Endodermal cell (in vitro differentiated cells): Measurements from ENCODE around the gene THY1. TPM values are rescaled to one million over a fixed set of nuclear protein-coding genes. Genes with fewer than 3 reads are reported as not detected.

ENCODE experiments used
- DNase-seq: peaks from one replicate; pipeline ENCODE4 v3.0.0-alpha.2; 2017
- H3K27ac ChIP-seq: 2 replicates; pipeline ENCODE4 v1.5.1; 2013; ENCODE audit warnings: mild to moderate bottlenecking, low read depth, low read length, moderate library complexity
- H3K27me3 ChIP-seq: 2 replicates; pipeline ENCODE4 v1.6.1; 2013; ENCODE audit warnings: mild to moderate bottlenecking, low read length, moderate library complexity; ENCODE audit not compliant: insufficient read depth, control insufficient read depth, poor library complexity, severe bottlenecking
- H3K36me3 ChIP-seq: 2 replicates; pipeline ENCODE4 v1.7.0; 2013; ENCODE audit warnings: mild to moderate bottlenecking, low read length, moderate library complexity; ENCODE audit not compliant: control insufficient read depth, insufficient read depth
- H3K4me1 ChIP-seq: one replicate; pipeline ENCODE4 v1.7.0; 2013; ENCODE audit warnings: low read length; ENCODE audit not compliant: control insufficient read depth, insufficient read depth
- H3K4me3 ChIP-seq: 2 replicates; pipeline ENCODE4 v1.5.1; 2013; ENCODE audit warnings: mild to moderate bottlenecking, low read length, moderate library complexity
- H3K9ac ChIP-seq: 2 replicates; pipeline ENCODE4 v1.6.1; 2013; ENCODE audit warnings: mild to moderate bottlenecking, low read length, moderate library complexity; ENCODE audit not compliant: poor library complexity, severe bottlenecking; ENCODE audit errors: extremely low read depth
- H3K9me3 ChIP-seq: 2 replicates; pipeline ENCODE4 v1.6.1; 2013; ENCODE audit warnings: mild to moderate bottlenecking, low read length, moderate library complexity; ENCODE audit not compliant: control insufficient read depth
- H3K27ac Mint-ChIP-seq: 2 replicates; pipeline ENCODE4 v1.8.0; 2020; ENCODE audit warnings: mixed read lengths
- H3K27me3 Mint-ChIP-seq: 2 replicates; pipeline ENCODE4 v1.8.0; 2021; ENCODE audit warnings: mild to moderate bottlenecking, mixed read lengths; ENCODE audit not compliant: insufficient read depth
- H3K36me3 Mint-ChIP-seq: 2 replicates; pipeline ENCODE4 v1.8.0; 2020; ENCODE audit warnings: low read depth, mixed read lengths
- H3K4me1 Mint-ChIP-seq: 2 replicates; pipeline ENCODE4 v1.8.0; 2020; ENCODE audit warnings: mixed read lengths
- H3K4me3 Mint-ChIP-seq: 2 replicates; pipeline ENCODE4 v1.8.0; 2020; ENCODE audit warnings: mild to moderate bottlenecking, moderate library complexity, mixed read lengths
- H3K9me3 Mint-ChIP-seq: 2 replicates; pipeline ENCODE4 v1.8.0; 2020; ENCODE audit warnings: mild to moderate bottlenecking, mixed read lengths
- CTCF ChIP-seq: fragments of 200-600 bp; sonication (generic); conservative IDR thresholded peaks from 2 replicates; pipeline ENCODE4 v1.5.0; 2021; ENCODE audit warnings: antibody characterized with exemption, mild to moderate bottlenecking
- WGBS, 2 experiments: methylation state at CpG; one replicate each; pipeline versions ENCODE4 v1.1.5 to v1.1.7; 2013; ENCODE audit warnings: missing lambda C conversion rate in 2 of 2, mixed read lengths in 1 of 2; ENCODE audit not compliant: insufficient coverage in 1 of 2, insufficient read length in 1 of 2; 5-methylcytosine and 5-hydroxymethylcytosine counted together
- total RNA-seq, 2 donors: library from RNA; stranded (reverse); fragmentation: NEBNext Ultra II Directional in 1 of 2; extraction: Animal tissue kit (Norgen Biotek cat#: 25700) in 1 of 2; gene quantifications; 2 replicates in 1 of 2; 3 replicates in 1 of 2; pipeline ENCODE4 v1.2.1, GENCODE V29; 2021

The THY1 gene
- total RNA-seq, 2 donors from 2014 or later: 19.3 to 36.1 TPM

- no peak for TF ChIP-seq CTCF
- Histone ChIP-seq H3K27ac (no peak overlapping the region), H3K27me3 (no peaks in the 10 kb centered on the region), H3K9me3 (peaks cover 24% of the 10 kb centered on the region), H3K36me3 (no peaks in the 10 kb centered on the region), H3K4me3 (no peak overlapping the region), H3K4me1 (no peaks in the 10 kb centered on the region), H3K9ac (no peak overlapping the region)
- H3K36me3 Mint-ChIP-seq: peaks cover 7% of the 10 kb centered on the region
- H3K4me1 Mint-ChIP-seq: no peaks in the 10 kb centered on the region
- no peak overlapping the region for H3K4me3 Mint-ChIP-seq
- peaks cover 17% of the 10 kb centered on the region for H3K9me3 Mint-ChIP-seq
- no peak overlapping the region for H3K27ac Mint-ChIP-seq
- 90 to 100% methylated on average over 1 of the region's 1 CpG for WGBS, 2 experiments
- DNase-seq: no peak
- H3K27me3 Mint-ChIP-seq: peaks cover 7% of the 10 kb centered on the region
Observed at GRCh38 chr11:119396835-119397234, 26.1 kb downstream of the THY1 start.

- no peak for TF ChIP-seq CTCF
- Histone ChIP-seq H3K4me3 (no peak overlapping the region), H3K9me3 (no peaks in the 10 kb centered on the region), H3K27ac (no peak overlapping the region), H3K9ac (no peak overlapping the region), H3K27me3 (no peaks in the 10 kb centered on the region), H3K4me1 (no peaks in the 10 kb centered on the region), H3K36me3 (no peaks in the 10 kb centered on the region)
- Mint-ChIP-seq H3K36me3 (no peaks in the 10 kb centered on the region), H3K27me3 (peaks cover 5% of the 10 kb centered on the region), H3K4me1 (peaks cover 5% of the 10 kb centered on the region), H3K9me3 (no peaks in the 10 kb centered on the region), H3K4me3 (no peak overlapping the region), H3K27ac (no peak overlapping the region)
- 89 to 94% methylated on average over 5 to 7 of the region's 7 CpGs for WGBS, 2 experiments
- DNase-seq: no peak
Observed at GRCh38 chr11:119391275-119391674, 31.7 kb downstream of the THY1 start.

GRCh38 chr11:119389611-119390254 is 33.2 kb downstream of the THY1 start:
- H3K9ac ChIP-seq: no peak overlapping the region
- Mint-ChIP-seq H3K27ac (no peak overlapping the region), H3K27me3 (peaks cover 4% of the 10 kb centered on the region), H3K9me3 (no peaks in the 10 kb centered on the region), H3K36me3 (no peaks in the 10 kb centered on the region), H3K4me3 (no peak overlapping the region), H3K4me1 (peaks cover 5% of the 10 kb centered on the region)
- peak; percentile 92 for DNase-seq
- whole genome bisulfite sequencing, 2 experiments: 74 to 80% methylated on average over 4 to 5 of the region's 5 CpGs
- H3K36me3 ChIP-seq: no peaks in the 10 kb centered on the region
- H3K27ac ChIP-seq: no peak overlapping the region
- H3K4me1 ChIP-seq: no peaks in the 10 kb centered on the region
- H3K27me3 ChIP-seq: no peaks in the 10 kb centered on the region
- no peaks in the 10 kb centered on the region for H3K9me3 ChIP-seq
- no peak overlapping the region for H3K4me3 ChIP-seq
- TF ChIP-seq CTCF: peak; percentile 77
